ENCODE measurements around the gene MPG. TPM values are rescaled to one million over a fixed set of nuclear protein-coding genes. Genes with fewer than 3 reads are reported as not detected.

The MPG gene
- total RNA-seq, 1 experiment from 2014 or later = 85.7 TPM

GRCh38 chr16:76535-77272 lies 1.3 kb upstream of the MPG start:
- DNase-seq (ENCODE audit: low read depth, low spot score) = no peak
- in situ Hi-C loops (cut with HindIII; ENCODE audit: low pct_unique_long_range_greater_than_20kb, low sequenced_read_pairs) (no loop called here), intact Hi-C loops (cut with micrococcal nuclease; ENCODE audit: unreplicated experiment) (no loop called here)
- BruUV-seq (replicated peaks) = TSS peak; percentile 73
- Histone ChIP-seq H3K4me1 (ENCODE audit: control insufficient read depth, insufficient read depth, low read length) (peaks cover 46% of the 10 kb centered on the region), H3K27ac (ENCODE audit: low read length) (peak overlapping the region; percentile 82), H3K36me3 (ENCODE audit: control insufficient read depth, insufficient read depth, low read length) (no peaks in the 10 kb centered on the region), H3K27me3 (ENCODE audit: control insufficient read depth, insufficient read depth, low read length) (no peaks in the 10 kb centered on the region), H3K4me3 (ENCODE audit: low read depth in 2 of 2, low read length in 2 of 2) (peak overlapping the region; percentile 81 to 84), H3K9me3 (ENCODE audit: control insufficient read depth, insufficient read depth, low read depth, low read length) (no peaks in the 10 kb centered on the region)
- peak; percentile 27 for ATAC-seq
- 0 out of 2 replicates have a peak, but pooled peaks have one; percentile 9 for TF ChIP-seq SIN3A (IDR thresholded peaks at IDR 0.05; ENCODE audit: borderline replicate concordance, insufficient read depth, low read depth, low read length)
- 0 out of 2 replicates have a peak, but pooled peaks have one; percentile 49 for TF ChIP-seq POLR2AphosphoS5 (IDR thresholded peaks at IDR 0.05; ENCODE audit: low read depth, low read length)
- no peak for TF ChIP-seq REST (IDR thresholded peaks at IDR 0.05; ENCODE audit: insufficient read depth in 1 of 2, low read depth in 2 of 2, low read length in 1 of 2)
- ChIA-PET POLR2A (interaction anchor here (1.2 kb wide), 1 partner anchor 14 kb away, joined by 3 read pairs; no protein-coding TSS in a partner anchor), CTCF (no interaction called here)

GRCh38 chr16:77273-77806 lies 685 bp upstream of the MPG start:
- intact Hi-C loops (cut with micrococcal nuclease; ENCODE audit: unreplicated experiment) = no loop called here

More at GRCh38 chr16:77273-77806, 685 bp upstream of the MPG start:
- Histone ChIP-seq H3K36me3 (ENCODE audit: control insufficient read depth, insufficient read depth, low read length) (no peaks in the 10 kb centered on the region), H3K27ac (ENCODE audit: low read length) (peak overlapping the region; percentile 82), H3K4me1 (ENCODE audit: control insufficient read depth, insufficient read depth, low read length) (peaks cover 49% of the 10 kb centered on the region), H3K4me3 (ENCODE audit: low read depth in 2 of 2, low read length in 2 of 2) (peak overlapping the region; percentile 81 to 84), H3K27me3 (ENCODE audit: control insufficient read depth, insufficient read depth, low read length) (no peaks in the 10 kb centered on the region), H3K9me3 (ENCODE audit: control insufficient read depth, insufficient read depth, low read depth, low read length) (no peaks in the 10 kb centered on the region)
- no peak for DNase-seq (ENCODE audit: low read depth, low spot score)
- in situ Hi-C loops (cut with HindIII; ENCODE audit: low pct_unique_long_range_greater_than_20kb, low sequenced_read_pairs) = no loop called here
- peak; percentile 64 for ATAC-seq
- ChIA-PET CTCF (no interaction called here), POLR2A (interaction anchor here (1.2 kb wide), 1 partner anchor 13 kb away, joined by 3 read pairs; no protein-coding TSS in a partner anchor)
- TF ChIP-seq REST (IDR thresholded peaks at IDR 0.05; ENCODE audit: insufficient read depth in 1 of 2, low read depth in 2 of 2, low read length in 1 of 2) (no peak), POLR2AphosphoS5 (IDR thresholded peaks at IDR 0.05; ENCODE audit: low read depth, low read length) (0 out of 2 replicates have a peak, but pooled peaks have one; percentile 24)
- no TSS peak for BruUV-seq (replicated peaks)
